Measurements from ENCODE around the gene CTDP1.
"Not testable (repeated sequence)": the region's sequence is repeated elsewhere in the genome, so short reads cannot be mapped to it uniquely, and the experiment has no call there.

CTDP1 gene

DNA sequence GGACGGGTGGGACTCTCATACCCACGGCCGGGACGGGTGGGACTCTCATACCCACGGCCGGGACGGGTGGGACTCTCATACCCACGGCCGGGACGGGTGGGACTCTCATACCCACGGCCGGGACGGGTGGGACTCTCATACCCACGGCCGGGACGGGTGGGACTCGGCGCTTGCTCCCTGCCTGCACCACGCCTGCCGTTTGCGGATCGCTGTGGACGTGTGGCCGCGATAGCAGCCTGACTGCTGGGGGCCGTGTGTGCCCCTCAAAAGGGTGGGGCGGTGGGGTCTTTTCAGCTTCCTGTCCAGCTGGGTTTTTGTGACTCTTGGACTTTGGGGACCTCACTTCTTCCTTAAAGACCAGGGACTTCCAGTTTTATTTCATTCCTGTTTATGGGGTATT lies 60.4 kb downstream of the CTDP1 start:
- 98% methylated on average over 18 of the region's 27 CpGs for WGBS
- H3K79me1 ChIP-seq (replicated peaks; ENCODE audit: low read length, poor library complexity, severe bottlenecking), result peaks cover 41% of the 10 kb centered on the region

DNA sequence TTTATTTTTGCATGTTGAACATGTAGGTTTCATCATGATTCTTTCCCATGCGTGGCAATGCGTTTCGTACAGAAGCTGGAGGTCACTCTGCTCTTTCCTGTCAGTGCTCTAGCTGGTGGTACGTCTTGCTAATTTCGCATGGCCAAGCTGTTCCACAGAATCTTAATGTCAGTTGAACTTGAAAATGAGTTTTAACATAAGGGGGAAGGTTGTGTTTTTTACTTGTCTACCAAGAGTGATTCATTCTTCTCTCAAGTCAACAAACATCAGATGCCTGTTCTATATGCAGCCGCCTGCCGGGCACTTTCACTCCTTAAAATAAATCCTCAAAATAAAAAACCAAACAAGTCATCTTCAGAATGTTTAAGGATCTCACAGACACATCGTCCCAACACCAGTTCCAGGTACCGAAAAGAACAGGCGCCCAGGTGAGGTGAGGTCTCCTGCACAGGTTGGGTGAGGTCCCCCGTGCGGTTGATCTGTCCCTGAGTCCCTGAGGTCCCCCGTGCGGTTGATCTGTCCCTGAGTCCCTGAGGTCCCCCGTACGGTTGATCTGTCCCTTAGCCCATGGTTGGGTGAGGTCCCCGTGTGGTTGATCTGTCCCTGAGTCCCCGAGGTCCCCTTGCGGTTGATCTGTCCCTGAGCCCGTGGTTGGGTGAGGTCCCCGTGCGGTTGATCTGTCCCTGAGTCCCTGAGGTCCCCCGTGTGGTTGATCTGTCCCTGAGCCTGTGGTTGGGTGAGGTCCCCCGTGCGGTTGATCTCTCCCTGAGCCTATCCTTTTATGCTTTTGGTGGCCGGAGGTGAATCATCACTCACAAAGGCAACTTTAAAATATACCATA lies 61.1 kb downstream of the CTDP1 start:
- no peak overlapping the region for H2AK5ac ChIP-seq (ENCODE audit: low read length, severe bottlenecking)
- no peak overlapping the region for H3K27ac ChIP-seq (ENCODE audit: low read length, poor library complexity, severe bottlenecking)
- peaks cover 82 to 83% of the 10 kb centered on the region in 2 experiments for H3K36me3 ChIP-seq (ENCODE audit: control insufficient read depth in 1 of 2, insufficient read depth in 2 of 2, low read depth in 1 of 2, low read length in 2 of 2)
- H3K18ac ChIP-seq (ENCODE audit: low read depth in 1 of 2, low read length in 2 of 2), result no peak overlapping the region
- no peak overlapping the region for H3K4me3 ChIP-seq (ENCODE audit: insufficient read depth in 1 of 2, low read depth in 1 of 2, low read length in 2 of 2)
- no peak overlapping the region for H3K4me2 ChIP-seq (ENCODE audit: low read length, poor library complexity, severe bottlenecking)
- H3K79me1 ChIP-seq (replicated peaks; ENCODE audit: low read length, poor library complexity, severe bottlenecking), result peaks cover 38% of the 10 kb centered on the region
- H3K23ac ChIP-seq (ENCODE audit: low read length in 2 of 2), result no peak overlapping the region
- H4K91ac ChIP-seq (ENCODE audit: low read length), result no peak overlapping the region
- H2BK5ac ChIP-seq (ENCODE audit: low read depth, low read length, poor library complexity, severe bottlenecking), result no peak overlapping the region
- H2AFZ ChIP-seq (ENCODE audit: low read depth, low read length), result no peak overlapping the region
- H2BK120ac ChIP-seq (ENCODE audit: low read depth, low read length), result no peak overlapping the region
- no peak overlapping the region for H2BK12ac ChIP-seq (ENCODE audit: low read length in 2 of 2)
- DNase-seq, result no peak
- H3K4me1 ChIP-seq (ENCODE audit: control insufficient read depth, insufficient read depth, low read depth, low read length), result no peaks in the 10 kb centered on the region
- H2BK15ac ChIP-seq (ENCODE audit: low read depth, poor library complexity, severe bottlenecking), result no peak overlapping the region
- peaks cover 46% of the 10 kb centered on the region for H3K9me3 ChIP-seq (ENCODE audit: control insufficient read depth, low read length)
- no peak overlapping the region for H3K4ac ChIP-seq (ENCODE audit: low read depth in 1 of 2, low read length in 2 of 2)
- no peak overlapping the region for H3K9ac ChIP-seq (ENCODE audit: low read length)
- 96% methylated on average over 26 of the region's 26 CpGs for WGBS
- H3K14ac ChIP-seq (ENCODE audit: low read length in 2 of 2), result no peak overlapping the region
- H4K8ac ChIP-seq (ENCODE audit: low read length), result no peak overlapping the region
- H3K27me3 ChIP-seq (ENCODE audit: control insufficient read depth in 1 of 2, insufficient read depth in 1 of 2, low read length in 2 of 2), result no peaks in the 10 kb centered on the region

More for the DNA sequence above, 60.4 kb downstream of the CTDP1 start:
- not testable (repeated sequence) for H2AFZ ChIP-seq (ENCODE audit: low read depth, low read length); H3K27me3 ChIP-seq (ENCODE audit: control insufficient read depth in 1 of 2, insufficient read depth in 1 of 2, low read length in 2 of 2); H2BK12ac ChIP-seq (ENCODE audit: low read length in 2 of 2); H3K14ac ChIP-seq (ENCODE audit: low read length in 2 of 2); H3K4me2 ChIP-seq (ENCODE audit: low read length, poor library complexity, severe bottlenecking); H3K23ac ChIP-seq (ENCODE audit: low read length in 2 of 2); H3K27ac ChIP-seq (ENCODE audit: low read length, poor library complexity, severe bottlenecking); H2BK5ac ChIP-seq (ENCODE audit: low read depth, low read length, poor library complexity, severe bottlenecking); DNase-seq; H3K18ac ChIP-seq (ENCODE audit: low read depth in 1 of 2, low read length in 2 of 2); H3K4me1 ChIP-seq (ENCODE audit: control insufficient read depth, insufficient read depth, low read depth, low read length); H2AK5ac ChIP-seq (ENCODE audit: low read length, severe bottlenecking); H2BK15ac ChIP-seq (ENCODE audit: low read depth, poor library complexity, severe bottlenecking); H2BK120ac ChIP-seq (ENCODE audit: low read depth, low read length); H3K4me3 ChIP-seq (ENCODE audit: insufficient read depth in 1 of 2, low read depth in 1 of 2, low read length in 2 of 2); H3K4ac ChIP-seq (ENCODE audit: low read depth in 1 of 2, low read length in 2 of 2); H4K91ac ChIP-seq (ENCODE audit: low read length); H4K8ac ChIP-seq (ENCODE audit: low read length); H3K9ac ChIP-seq (ENCODE audit: low read length)
- Histone ChIP-seq H3K9me3 (ENCODE audit: control insufficient read depth, low read length) (peaks cover 53% of the 10 kb centered on the region), H3K36me3 (ENCODE audit: control insufficient read depth in 1 of 2, insufficient read depth in 2 of 2, low read depth in 1 of 2, low read length in 2 of 2) (peaks cover 88 to 90% of the 10 kb centered on the region in 2 experiments)

DNA sequence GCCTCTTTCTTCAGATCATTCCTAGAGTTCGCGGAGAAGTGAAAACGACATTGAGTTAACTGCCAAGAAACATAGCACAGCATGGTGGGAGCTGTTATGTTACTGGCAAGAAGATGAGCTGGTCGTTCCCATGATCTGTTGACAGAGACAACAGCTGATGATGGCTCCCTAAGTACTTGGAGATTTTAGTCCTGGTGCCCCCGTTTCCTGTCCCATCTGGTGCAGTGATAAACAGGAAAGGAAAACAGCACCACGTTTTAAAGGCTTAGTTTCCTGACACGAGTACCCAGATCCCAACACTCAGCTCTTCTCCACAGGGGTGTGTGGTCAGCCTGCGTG lies 61.7 kb downstream of the CTDP1 start:
- H3K14ac ChIP-seq (ENCODE audit: low read length in 2 of 2), result no peak overlapping the region
- H2BK120ac ChIP-seq (ENCODE audit: low read depth, low read length), result no peak overlapping the region
- H4K8ac ChIP-seq (ENCODE audit: low read length), result no peak overlapping the region
- no peak overlapping the region for H2BK5ac ChIP-seq (ENCODE audit: low read depth, low read length, poor library complexity, severe bottlenecking)
- H3K4me3 ChIP-seq (ENCODE audit: insufficient read depth in 1 of 2, low read depth in 1 of 2, low read length in 2 of 2), result no peak overlapping the region
- no peak overlapping the region for H2AFZ ChIP-seq (ENCODE audit: low read depth, low read length)
- no peak overlapping the region for H3K27ac ChIP-seq (ENCODE audit: low read length, poor library complexity, severe bottlenecking)
- no peak overlapping the region for H2AK5ac ChIP-seq (ENCODE audit: low read length, severe bottlenecking)
- WGBS, result 72% methylated on average over 8 of the region's 8 CpGs
- DNase-seq, result no peak
- no peaks in the 10 kb centered on the region for H3K27me3 ChIP-seq (ENCODE audit: control insufficient read depth in 1 of 2, insufficient read depth in 1 of 2, low read length in 2 of 2)
- no peak overlapping the region for H3K4ac ChIP-seq (ENCODE audit: low read depth in 1 of 2, low read length in 2 of 2)
- H4K91ac ChIP-seq (ENCODE audit: low read length), result no peak overlapping the region
- no peak overlapping the region for H3K4me2 ChIP-seq (ENCODE audit: low read length, poor library complexity, severe bottlenecking)
- no peaks in the 10 kb centered on the region for H3K4me1 ChIP-seq (ENCODE audit: control insufficient read depth, insufficient read depth, low read depth, low read length)
- H3K9me3 ChIP-seq (ENCODE audit: control insufficient read depth, low read length), result peaks cover 40% of the 10 kb centered on the region
- H3K18ac ChIP-seq (ENCODE audit: low read depth in 1 of 2, low read length in 2 of 2), result no peak overlapping the region
- H2BK15ac ChIP-seq (ENCODE audit: low read depth, poor library complexity, severe bottlenecking), result no peak overlapping the region
- H3K9ac ChIP-seq (ENCODE audit: low read length), result no peak overlapping the region
- no peak overlapping the region for H3K23ac ChIP-seq (ENCODE audit: low read length in 2 of 2)
- peaks cover 76 to 78% of the 10 kb centered on the region in 2 experiments for H3K36me3 ChIP-seq (ENCODE audit: control insufficient read depth in 1 of 2, insufficient read depth in 2 of 2, low read depth in 1 of 2, low read length in 2 of 2)
- H3K79me1 ChIP-seq (replicated peaks; ENCODE audit: low read length, poor library complexity, severe bottlenecking), result peaks cover 34% of the 10 kb centered on the region
- H2BK12ac ChIP-seq (ENCODE audit: low read length in 2 of 2), result no peak overlapping the region

DNA sequence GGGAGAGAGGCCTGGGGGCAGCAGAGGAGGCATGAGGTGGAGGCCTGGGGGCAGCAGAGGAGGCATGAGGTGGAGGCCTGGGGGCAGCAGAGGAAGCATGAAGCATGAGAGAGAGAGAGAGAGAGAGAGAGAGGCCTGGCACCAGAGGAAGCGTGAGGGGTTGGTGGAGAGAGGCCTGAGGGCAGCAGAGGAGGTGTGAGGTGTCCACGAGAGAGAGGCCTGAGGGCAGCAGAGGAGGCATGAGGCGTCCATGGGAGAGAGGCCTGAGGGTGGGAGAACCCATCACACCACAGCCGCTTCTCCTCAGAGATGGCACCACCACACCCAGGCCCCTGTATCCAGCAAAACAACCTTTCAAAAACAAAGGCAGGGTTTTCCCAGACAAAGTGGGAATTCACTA lies 62.5 kb downstream of the CTDP1 start:
- no peak overlapping the region for H3K4ac ChIP-seq (ENCODE audit: low read depth in 1 of 2, low read length in 2 of 2)
- no peak overlapping the region for H2BK15ac ChIP-seq (ENCODE audit: low read depth, poor library complexity, severe bottlenecking)
- H2AK5ac ChIP-seq (ENCODE audit: low read length, severe bottlenecking), result no peak overlapping the region
- no peak overlapping the region for H4K8ac ChIP-seq (ENCODE audit: low read length)
- no peaks in the 10 kb centered on the region for H3K27me3 ChIP-seq (ENCODE audit: control insufficient read depth in 1 of 2, insufficient read depth in 1 of 2, low read length in 2 of 2)
- peaks cover 35% of the 10 kb centered on the region for H3K9me3 ChIP-seq (ENCODE audit: control insufficient read depth, low read length)
- no peak for DNase-seq
- H3K4me1 ChIP-seq (ENCODE audit: control insufficient read depth, insufficient read depth, low read depth, low read length), result no peaks in the 10 kb centered on the region
- H4K91ac ChIP-seq (ENCODE audit: low read length), result no peak overlapping the region
- 100% methylated on average over 3 of the region's 4 CpGs for WGBS
- H3K9ac ChIP-seq (ENCODE audit: low read length), result no peak overlapping the region
- H2BK120ac ChIP-seq (ENCODE audit: low read depth, low read length), result no peak overlapping the region
- H2BK5ac ChIP-seq (ENCODE audit: low read depth, low read length, poor library complexity, severe bottlenecking), result no peak overlapping the region
- no peak overlapping the region for H3K18ac ChIP-seq (ENCODE audit: low read depth in 1 of 2, low read length in 2 of 2)
- no peak overlapping the region for H2AFZ ChIP-seq (ENCODE audit: low read depth, low read length)
- H3K23ac ChIP-seq (ENCODE audit: low read length in 2 of 2), result no peak overlapping the region
- peaks cover 30% of the 10 kb centered on the region for H3K79me1 ChIP-seq (replicated peaks; ENCODE audit: low read length, poor library complexity, severe bottlenecking)
- H3K14ac ChIP-seq (ENCODE audit: low read length in 2 of 2), result no peak overlapping the region
- H3K4me2 ChIP-seq (ENCODE audit: low read length, poor library complexity, severe bottlenecking), result no peak overlapping the region
- no peak overlapping the region for H2BK12ac ChIP-seq (ENCODE audit: low read length in 2 of 2)
- H3K36me3 ChIP-seq (ENCODE audit: control insufficient read depth in 1 of 2, insufficient read depth in 2 of 2, low read depth in 1 of 2, low read length in 2 of 2), result peaks cover 76 to 78% of the 10 kb centered on the region in 2 experiments
- H3K27ac ChIP-seq (ENCODE audit: low read length, poor library complexity, severe bottlenecking), result no peak overlapping the region
- no peak overlapping the region for H3K4me3 ChIP-seq (ENCODE audit: insufficient read depth in 1 of 2, low read depth in 1 of 2, low read length in 2 of 2)

Measured in mesenchymal stem cell (in vitro differentiated cells and primary cell).